Esophagus muscularis mucosa (tissue), 4 donors: ENCODE data around the gene DUSP14. TPM values are rescaled to one million over a fixed set of nuclear protein-coding genes. Genes with fewer than 3 reads are reported as not detected.

Experiments
- DNase-seq: peaks from one replicate; pipeline ENCODE4 v3.0.0-alpha.2; 2017; ENCODE audit errors: extremely low spot score
- H3K27ac ChIP-seq, 4 donors: fragments of 200-600 bp; sonication (generic); replicated peaks in 1 of 4; 1 replicate in 3 of 4; 2 replicates in 1 of 4; pipeline ENCODE4 v1.5.1; 2016 to 2019; ENCODE audit warnings: mild to moderate bottlenecking in 1 of 4
- H3K27me3 ChIP-seq, 4 donors: fragments of 200-600 bp; sonication (generic); one replicate each; pipeline versions ENCODE4 v1.5.1 to v1.6.0; 2016 to 2019
- H3K36me3 ChIP-seq, 4 donors: fragments of 200-600 bp; sonication (generic); one replicate each; pipeline ENCODE4 v1.5.1; 2016 to 2019
- H3K4me1 ChIP-seq, 4 donors: fragments of 200-600 bp; sonication (generic); one replicate each; pipeline ENCODE4 v1.5.1; 2016 to 2019
- H3K4me3 ChIP-seq, 4 donors: fragments of 200-600 bp; sonication (generic); 1 replicate in 2 of 4; 2 replicates in 2 of 4; pipeline ENCODE4 v1.5.1; 2016 to 2019; ENCODE audit warnings: mild to moderate bottlenecking in 4 of 4, moderate library complexity in 1 of 4
- H3K9me3 ChIP-seq, 4 donors: fragments of 200-600 bp; sonication (generic); 1 replicate in 3 of 4; 2 replicates in 1 of 4; pipeline ENCODE4 v1.5.1; 2016 to 2019
- CTCF ChIP-seq, 3 experiments: fragments of 200-600 bp in 2 of 3; fragments of 450-650 bp in 1 of 3; sonication (generic) in 2 of 3; IDR thresholded peaks; one replicate each; pipeline ENCODE4 v1.5.1; 2017 to 2019; ENCODE audit warnings: antibody characterized with exemption in 3 of 3, mild to moderate bottlenecking in 2 of 3, moderate library complexity in 1 of 3
- EP300 ChIP-seq: sonication (generic); formaldehyde crosslinking; IDR thresholded peaks from one replicate; pipeline ENCODE4 v1.6.1; 2017; ENCODE audit warnings: antibody characterized with exemption
- POLR2A ChIP-seq: fragments of 450-650 bp; IDR thresholded peaks from one replicate; pipeline ENCODE4 v1.6.1; 2017; ENCODE audit warnings: antibody characterized with exemption, moderate library complexity, mild to moderate bottlenecking, low read depth
- POLR2AphosphoS5 ChIP-seq, 2 donors: sonication (generic); formaldehyde crosslinking; IDR thresholded peaks; one replicate each; pipeline ENCODE4 v1.6.1; 2017; ENCODE audit warnings: antibody characterized with exemption in 2 of 2
- WGBS: methylation state at CpG from one replicate; pipeline ENCODE4 v1.1.5; 2018; 5-methylcytosine and 5-hydroxymethylcytosine counted together
- intact Hi-C: fragments of 100-400 bp; cut with DNase I; formaldehyde crosslinking; loops from one replicate; pipeline ENCODE4 v1.15.1; 2023
- total RNA-seq, 4 donors: library from RNA; depleted of rRNA; stranded (reverse); fragments of >200 nt; gene quantifications; one replicate each; pipeline versions ENCODE4 v1.1.0 to v1.2.1, GENCODE V29; 2016

Gene DUSP14
- total RNA-seq, 4 donors from 2014 or later = 23.7 to 46.4 (median 35.9) TPM

DNA sequence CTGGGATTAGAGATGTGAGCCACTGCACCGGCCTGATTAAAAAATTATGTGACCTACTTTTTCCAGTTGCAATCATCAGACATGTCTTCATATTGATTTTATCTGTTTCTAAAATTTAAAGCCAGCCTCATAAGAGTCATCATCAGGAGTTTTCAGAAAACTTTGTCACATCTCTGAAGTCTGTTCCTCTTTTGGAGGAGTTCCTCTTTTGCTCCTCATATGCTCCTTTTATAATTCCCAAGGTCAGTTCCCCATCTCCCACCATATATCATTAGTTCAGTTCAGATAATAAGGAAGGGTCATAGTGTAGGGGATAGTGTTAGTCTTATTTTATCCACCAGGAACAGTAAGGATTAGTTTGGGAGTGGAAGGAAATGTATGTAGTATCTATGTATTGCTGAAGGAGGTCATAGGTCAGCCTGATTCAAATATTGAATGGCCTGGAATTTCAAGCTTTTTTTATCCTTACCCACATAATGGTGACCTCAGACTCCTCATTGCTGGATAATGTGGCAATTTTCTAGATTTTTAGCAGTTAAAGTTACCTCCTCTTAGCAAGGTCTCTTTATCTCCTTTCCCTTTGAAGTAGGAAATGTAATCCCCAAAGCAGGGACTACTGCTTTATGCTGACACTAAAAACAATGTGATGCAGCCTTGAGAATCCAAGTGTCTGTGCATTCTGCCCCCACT, 13.8 kb upstream of the DUSP14 start:
- Histone ChIP-seq H3K9me3 (no peaks in the 10 kb centered on the region), H3K4me1 (peaks cover 6 to 32% (median 7%) of the 10 kb centered on the region in 4 donors), H3K27ac (peak overlapping the region in 1 of 4 donors; percentile 50), H3K27me3 (no peaks in the 10 kb centered on the region), H3K4me3 (no peak overlapping the region), H3K36me3 (peaks cover 31 to 95% (median 77%) of the 10 kb centered on the region in 4 donors)
- WGBS = 85% methylated on average over 1 of the region's 1 CpG
- intact Hi-C loops = no loop called here
- no peak for DNase-seq
- no peak for TF ChIP-seq POLR2A
- no peak for TF ChIP-seq POLR2AphosphoS5 (IDR thresholded peaks at IDR 0.05)
- no peak for TF ChIP-seq CTCF (IDR thresholded peaks at IDR 0.05)
- TF ChIP-seq EP300 = no peak

- Histone ChIP-seq H3K36me3 (peaks cover 24 to 88% (median 70%) of the 10 kb centered on the region in 4 donors), H3K27ac (peak overlapping the region in 2 of 4 donors; percentile 14 to 50), H3K9me3 (no peaks in the 10 kb centered on the region), H3K27me3 (no peaks in the 10 kb centered on the region), H3K4me1 (peaks cover 6 to 32% (median 7%) of the 10 kb centered on the region in 4 donors), H3K4me3 (no peak overlapping the region)
- TF ChIP-seq CTCF (IDR thresholded peaks at IDR 0.05) = no peak
- no peak for TF ChIP-seq POLR2AphosphoS5 (IDR thresholded peaks at IDR 0.05)
- no peak for TF ChIP-seq POLR2A
- TF ChIP-seq EP300 = no peak
- DNase-seq = no peak
- WGBS = 76% methylated on average over 4 of the region's 4 CpGs
- intact Hi-C loops = no loop called here
Measured at GRCh38 chr17:37476431-37477120, 13.1 kb upstream of the DUSP14 start.

DNA sequence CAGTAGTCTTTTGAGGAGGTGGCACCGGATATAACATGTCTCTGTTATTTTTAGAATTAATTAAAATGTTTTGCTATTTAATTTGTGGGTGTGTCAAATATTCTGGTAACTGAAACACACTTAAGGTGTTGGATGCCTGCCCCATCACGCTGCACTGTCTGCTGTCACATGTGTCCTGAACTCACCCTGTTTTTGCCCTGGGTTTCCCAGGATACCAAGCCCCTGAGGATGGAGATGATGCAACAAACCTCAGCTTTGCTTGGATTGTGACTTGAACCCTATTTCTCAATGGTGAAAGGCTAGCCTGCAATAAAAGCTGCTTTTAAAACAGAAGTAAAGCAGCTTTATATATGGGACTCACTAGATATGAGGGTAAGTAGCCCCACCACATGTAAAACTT, 11.5 kb upstream of the DUSP14 start:
- 68% methylated on average over 2 of the region's 2 CpGs for WGBS
- H3K27me3 ChIP-seq = no peaks in the 10 kb centered on the region
- H3K4me3 ChIP-seq = no peak overlapping the region
- H3K4me1 ChIP-seq = peaks cover 10 to 36% (median 12%) of the 10 kb centered on the region in 4 donors
- H3K9me3 ChIP-seq = no peaks in the 10 kb centered on the region
- intact Hi-C loops = no loop called here
- H3K27ac ChIP-seq = peak overlapping the region in 2 of 4 donors; percentile 10 to 14
- DNase-seq = no peak
- TF ChIP-seq EP300 = no peak
- TF ChIP-seq POLR2AphosphoS5 (IDR thresholded peaks at IDR 0.05) = peak; percentile 37 to 42
- H3K36me3 ChIP-seq = peaks cover 13 to 72% (median 56%) of the 10 kb centered on the region in 4 donors

DNA sequence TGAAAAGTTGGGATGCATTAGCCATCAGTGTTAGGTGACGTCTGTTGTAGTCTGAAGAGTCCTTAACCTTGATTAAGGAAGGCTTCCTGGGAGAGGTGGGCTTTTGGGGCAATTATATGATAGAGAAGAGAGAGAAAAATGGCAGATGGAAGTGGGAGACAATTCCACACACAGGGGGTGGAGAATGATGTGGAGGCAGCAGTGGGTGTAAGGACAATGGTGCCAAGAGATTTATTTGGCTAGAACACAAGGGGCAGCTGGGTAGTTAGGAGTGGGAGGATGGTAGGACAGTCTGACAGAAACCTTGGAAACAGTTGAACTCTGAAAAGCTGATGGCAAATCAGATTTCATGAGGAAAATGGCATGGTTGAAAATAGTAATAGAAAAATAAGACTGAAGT, 10.7 kb upstream of the DUSP14 start:
- DNase-seq = no peak
- WGBS = 88% methylated on average over 1 of the region's 1 CpG
- intact Hi-C loops = no loop called here
- H3K9me3 ChIP-seq = no peaks in the 10 kb centered on the region
- H3K4me3 ChIP-seq = no peak overlapping the region
- TF ChIP-seq EP300 = no peak
- no peak for TF ChIP-seq POLR2AphosphoS5 (IDR thresholded peaks at IDR 0.05)
- TF ChIP-seq POLR2A = no peak
- H3K27me3 ChIP-seq = no peaks in the 10 kb centered on the region
- H3K27ac ChIP-seq = no peak overlapping the region
- H3K4me1 ChIP-seq = peaks cover 17 to 36% (median 19%) of the 10 kb centered on the region in 4 donors
- peaks cover 12 to 63% (median 47%) of the 10 kb centered on the region in 4 donors for H3K36me3 ChIP-seq

GRCh38 chr17:37480427-37480826, 9.3 kb upstream of the DUSP14 start:
- H3K4me3 ChIP-seq = no peak overlapping the region
- peaks cover 17 to 36% (median 19%) of the 10 kb centered on the region in 4 donors for H3K4me1 ChIP-seq
- H3K9me3 ChIP-seq = no peaks in the 10 kb centered on the region
- no peak for TF ChIP-seq EP300
- TF ChIP-seq CTCF (IDR thresholded peaks at IDR 0.05) = no peak
- TF ChIP-seq POLR2A = no peak
- no peak for TF ChIP-seq POLR2AphosphoS5 (IDR thresholded peaks at IDR 0.05)
- H3K27me3 ChIP-seq = no peaks in the 10 kb centered on the region
- WGBS = 94% methylated on average over 2 of the region's 2 CpGs
- peaks cover 6 to 49% (median 34%) of the 10 kb centered on the region in 4 donors for H3K36me3 ChIP-seq
- H3K27ac ChIP-seq = no peak overlapping the region
- intact Hi-C loops = no loop called here
- DNase-seq = no peak
